ENCODE measurements around the gene KIF4B. TPM values are rescaled to one million over a fixed set of nuclear protein-coding genes. Genes with fewer than 3 reads are reported as not detected.

Gene KIF4B
- total RNA-seq, 1 experiment from 2014 or later: 0.07 TPM

GRCh38 chr5:154966874-154967273 lies 46.7 kb upstream of the KIF4B start:
- no peak overlapping the region for H2BK12ac ChIP-seq (ENCODE audit: insufficient read length, low read depth, low read length)
- Mint-ChIP-seq H3K4me3 (no peak overlapping the region), H3K27me3 (ENCODE audit: low read depth) (no peaks in the 10 kb centered on the region), H3K4me1 (no peaks in the 10 kb centered on the region), H3K9me3 (no peaks in the 10 kb centered on the region), H3K27ac (no peak overlapping the region), H3K36me3 (ENCODE audit: insufficient read depth in 1 of 3, low read depth in 3 of 3) (peaks cover 0 to 6% (median 5%) of the 10 kb centered on the region in 3 experiments; a peak in 4 of 7 replicates)
- no peaks in the 10 kb centered on the region for H3K4me1 ChIP-seq (ENCODE audit: insufficient read depth, low read length)
- H2BK15ac ChIP-seq (ENCODE audit: low read depth, low read length): no peak overlapping the region
- H3K23me2 ChIP-seq (ENCODE audit: insufficient read length, low read depth, low read length, poor library complexity, severe bottlenecking): no peaks in the 10 kb centered on the region
- no peak overlapping the region for H2AFZ ChIP-seq (ENCODE audit: low read length)
- TF ChIP-seq CTCF (conservative IDR thresholded peaks at IDR 0.05): no peak
- no peak overlapping the region for H2AK5ac ChIP-seq (ENCODE audit: insufficient read length, low read length)
- H3K9ac ChIP-seq (ENCODE audit: extremely low read depth, insufficient read length, low read length): no peak overlapping the region
- no peak overlapping the region for H4K5ac ChIP-seq (ENCODE audit: insufficient read length, low read depth, low read length)
- no peaks in the 10 kb centered on the region for H3K9me3 ChIP-seq (ENCODE audit: control insufficient read depth, low read depth, low read length)
- no peaks in the 10 kb centered on the region for H4K20me1 ChIP-seq (ENCODE audit: control insufficient read depth, insufficient read depth, insufficient read length)
- DNase-seq: no peak
- H3K4ac ChIP-seq (ENCODE audit: low read depth, low read length): no peak overlapping the region
- H3K18ac ChIP-seq (ENCODE audit: insufficient read length, low read depth, low read length): no peak overlapping the region
- no peak overlapping the region for H4K91ac ChIP-seq (ENCODE audit: insufficient read length, low read depth, low read length)
- no peak overlapping the region for H2BK5ac ChIP-seq (ENCODE audit: insufficient read length, low read length)
- no peaks in the 10 kb centered on the region for H3K79me2 ChIP-seq (ENCODE audit: insufficient read depth, low read length)
- H3K4me2 ChIP-seq (ENCODE audit: insufficient read depth, insufficient read length, low read length): no peak overlapping the region
- no peak overlapping the region for H2BK20ac ChIP-seq (ENCODE audit: low read depth, low read length, poor library complexity, severe bottlenecking)
- H3K56ac ChIP-seq (ENCODE audit: insufficient read length, low read depth, low read length): no peak overlapping the region
- no peak overlapping the region for H2BK120ac ChIP-seq (ENCODE audit: low read depth, low read length, poor library complexity, severe bottlenecking)
- WGBS (ENCODE audit: extremely low coverage, insufficient read length, low lambda C conversion rate): no CpG with 5 or more reads among the region's 3 CpGs
- H3K27me3 ChIP-seq (ENCODE audit: insufficient read depth, low read length): no peaks in the 10 kb centered on the region
- no peak overlapping the region for H3K27ac ChIP-seq (ENCODE audit: insufficient read length, low read depth, low read length)
- H3T11ph ChIP-seq (ENCODE audit: low read length): no peak overlapping the region
- no peak overlapping the region for H4K8ac ChIP-seq (replicated peaks; ENCODE audit: insufficient read length, low read depth, low read length)
- no peaks in the 10 kb centered on the region for H3K79me1 ChIP-seq (ENCODE audit: insufficient read depth, low read depth, low read length, poor library complexity, severe bottlenecking)
- no peak overlapping the region for H3K14ac ChIP-seq (ENCODE audit: insufficient read depth, low read length)
- H3K23ac ChIP-seq (ENCODE audit: insufficient read length, low read depth, low read length): no peak overlapping the region

Data from H9 (cell line).